ENCODE measurements around the gene KLHL7. TPM values are rescaled to one million over a fixed set of nuclear protein-coding genes. Genes with fewer than 3 reads are reported as not detected.

Gene KLHL7
- total RNA-seq, 2 experiments from 2014 or later, result 14.3 to 19.6 TPM

DNA sequence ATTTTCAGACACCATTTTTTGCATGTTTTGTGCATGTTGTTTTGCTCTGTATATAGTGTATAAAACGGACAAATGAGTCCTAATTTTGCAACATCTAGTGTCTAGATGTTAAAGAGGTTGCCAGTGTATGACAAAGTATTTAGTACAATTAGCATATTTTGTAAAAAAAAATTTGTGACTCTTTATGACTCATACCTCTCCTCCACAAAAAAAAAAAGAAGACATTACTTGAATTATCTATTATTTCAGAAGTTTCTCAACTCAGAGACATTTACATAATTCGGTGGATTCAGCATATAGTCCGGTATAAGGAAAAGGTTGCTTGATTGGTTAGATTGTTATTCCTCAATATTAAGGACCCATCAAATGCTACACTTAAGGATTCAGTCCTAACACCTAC, 102.3 kb downstream of the KLHL7 start:
- Histone ChIP-seq H3K36me3 (ENCODE audit: insufficient read depth, low read length) (no peaks in the 10 kb centered on the region), H3K27ac (ENCODE audit: low read depth in 1 of 2, low read length in 2 of 2) (no peak overlapping the region), H3K4me3 (ENCODE audit: low read length) (no peak overlapping the region), H3K27me3 (ENCODE audit: control insufficient read depth in 1 of 2, insufficient read depth in 2 of 2, low read length in 2 of 2) (peaks cover 0 to 6% of the 10 kb centered on the region in 2 experiments), H3K9me3 (ENCODE audit: control insufficient read depth in 1 of 2, insufficient read depth in 1 of 2, low read length in 2 of 2) (peaks cover 0 to 8% of the 10 kb centered on the region in 2 experiments), H3K4me1 (ENCODE audit: insufficient read depth, low read length) (no peaks in the 10 kb centered on the region)
- no peaks in the 10 kb centered on the region for H3K9me3 Mint-ChIP-seq
- H3K36me3 Mint-ChIP-seq (ENCODE audit: low read depth), result peaks cover 15% of the 10 kb centered on the region
- TF ChIP-seq, protein P1, sequence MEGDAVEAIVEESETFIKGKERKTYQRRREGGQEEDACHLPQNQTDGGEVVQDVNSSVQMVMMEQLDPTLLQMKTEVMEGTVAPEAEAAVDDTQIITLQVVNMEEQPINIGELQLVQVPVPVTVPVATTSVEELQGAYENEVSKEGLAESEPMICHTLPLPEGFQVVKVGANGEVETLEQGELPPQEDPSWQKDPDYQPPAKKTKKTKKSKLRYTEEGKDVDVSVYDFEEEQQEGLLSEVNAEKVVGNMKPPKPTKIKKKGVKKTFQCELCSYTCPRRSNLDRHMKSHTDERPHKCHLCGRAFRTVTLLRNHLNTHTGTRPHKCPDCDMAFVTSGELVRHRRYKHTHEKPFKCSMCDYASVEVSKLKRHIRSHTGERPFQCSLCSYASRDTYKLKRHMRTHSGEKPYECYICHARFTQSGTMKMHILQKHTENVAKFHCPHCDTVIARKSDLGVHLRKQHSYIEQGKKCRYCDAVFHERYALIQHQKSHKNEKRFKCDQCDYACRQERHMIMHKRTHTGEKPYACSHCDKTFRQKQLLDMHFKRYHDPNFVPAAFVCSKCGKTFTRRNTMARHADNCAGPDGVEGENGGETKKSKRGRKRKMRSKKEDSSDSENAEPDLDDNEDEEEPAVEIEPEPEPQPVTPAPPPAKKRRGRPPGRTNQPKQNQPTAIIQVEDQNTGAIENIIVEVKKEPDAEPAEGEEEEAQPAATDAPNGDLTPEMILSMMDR (IDR thresholded peaks at IDR 0.05), result no peak
- DNase-seq, result no peak
- intact Hi-C loops (cut with DNase I, micrococcal nuclease), result no loop called here
- no peak for ATAC-seq (ENCODE audit: poor library complexity)
- ChIA-PET POLR2A (no interaction called here), CTCF (no interaction called here)
- H3K4me3 Mint-ChIP-seq, result no peak overlapping the region
- peaks cover 6% of the 10 kb centered on the region for H3K4me1 Mint-ChIP-seq (ENCODE audit: low read depth)
- H3K27ac Mint-ChIP-seq, result no peak overlapping the region
- H3K27me3 Mint-ChIP-seq, result peaks cover 47% of the 10 kb centered on the region

DNA sequence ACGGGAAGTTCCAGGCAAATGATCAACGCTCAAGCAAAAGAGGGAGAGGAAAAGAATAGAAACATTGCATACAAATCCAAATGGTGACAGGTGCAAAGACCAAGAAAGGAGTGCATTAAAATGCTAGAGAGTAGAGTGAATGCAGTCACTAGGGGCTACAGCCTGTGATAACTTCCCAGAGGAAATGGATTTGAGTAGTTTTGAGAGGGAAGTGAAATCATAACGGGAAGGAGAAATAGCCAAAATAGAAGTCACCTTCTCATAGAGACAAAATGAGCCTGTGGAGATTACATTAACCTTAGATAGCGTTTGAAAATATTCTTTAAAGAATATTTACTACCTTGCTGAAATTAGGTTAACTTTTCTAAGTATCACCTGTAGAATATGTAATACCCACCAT, 102.7 kb downstream of the KLHL7 start:
- TF ChIP-seq, protein P1 (IDR thresholded peaks at IDR 0.05), result no peak
- ATAC-seq (ENCODE audit: poor library complexity) (no peak), DNase-seq (no peak)
- peaks cover 0 to 6% of the 10 kb centered on the region in 2 experiments for H3K27me3 ChIP-seq (ENCODE audit: control insufficient read depth in 1 of 2, insufficient read depth in 2 of 2, low read length in 2 of 2)
- H3K27ac ChIP-seq (ENCODE audit: low read depth in 1 of 2, low read length in 2 of 2), result no peak overlapping the region
- H3K4me1 ChIP-seq (ENCODE audit: insufficient read depth, low read length), result no peaks in the 10 kb centered on the region
- H3K4me3 ChIP-seq (ENCODE audit: low read length), result no peak overlapping the region
- peaks cover 15% of the 10 kb centered on the region for H3K36me3 Mint-ChIP-seq (ENCODE audit: low read depth)
- H3K4me1 Mint-ChIP-seq (ENCODE audit: low read depth), result peaks cover 6% of the 10 kb centered on the region
- POLR2A ChIA-PET, result no interaction called here
- intact Hi-C loops (cut with DNase I, micrococcal nuclease), result no loop called here
- no peaks in the 10 kb centered on the region for H3K9me3 Mint-ChIP-seq
- H3K27ac Mint-ChIP-seq, result no peak overlapping the region
- no peaks in the 10 kb centered on the region for H3K36me3 ChIP-seq (ENCODE audit: insufficient read depth, low read length)
- H3K4me3 Mint-ChIP-seq, result no peak overlapping the region
- peaks cover 0 to 8% of the 10 kb centered on the region in 2 experiments for H3K9me3 ChIP-seq (ENCODE audit: control insufficient read depth in 1 of 2, insufficient read depth in 1 of 2, low read length in 2 of 2)
- H3K27me3 Mint-ChIP-seq, result peaks cover 45% of the 10 kb centered on the region
- CTCF ChIA-PET, result no interaction called here

- peaks cover 3% of the 10 kb centered on the region for H3K4me1 Mint-ChIP-seq (ENCODE audit: low read depth)
- H3K27ac Mint-ChIP-seq, result no peak overlapping the region
- no peaks in the 10 kb centered on the region for H3K36me3 ChIP-seq (ENCODE audit: insufficient read depth, low read length)
- peaks cover 28% of the 10 kb centered on the region for H3K27me3 Mint-ChIP-seq
- H3K4me3 ChIP-seq (ENCODE audit: low read length), result no peak overlapping the region
- TF ChIP-seq, protein P1 (IDR thresholded peaks at IDR 0.05), result no peak
- CTCF ChIA-PET, result no interaction called here
- H3K4me1 ChIP-seq (ENCODE audit: insufficient read depth, low read length), result no peaks in the 10 kb centered on the region
- peaks cover 4 to 6% of the 10 kb centered on the region in 2 experiments for H3K27me3 ChIP-seq (ENCODE audit: control insufficient read depth in 1 of 2, insufficient read depth in 2 of 2, low read length in 2 of 2)
- peaks cover 0 to 8% of the 10 kb centered on the region in 2 experiments for H3K9me3 ChIP-seq (ENCODE audit: control insufficient read depth in 1 of 2, insufficient read depth in 1 of 2, low read length in 2 of 2)
- no peak overlapping the region for H3K27ac ChIP-seq (ENCODE audit: low read depth in 1 of 2, low read length in 2 of 2)
- H3K4me3 Mint-ChIP-seq, result no peak overlapping the region
- DNase-seq, result no peak
- intact Hi-C loops (cut with DNase I, micrococcal nuclease), result no loop called here
- H3K9me3 Mint-ChIP-seq, result no peaks in the 10 kb centered on the region
- no peaks in the 10 kb centered on the region for H3K36me3 Mint-ChIP-seq (ENCODE audit: low read depth)
- POLR2A ChIA-PET, result no interaction called here
- ATAC-seq (ENCODE audit: poor library complexity), result no peak
Measured at GRCh38 chr7:23210506-23210905, 104.9 kb downstream of the KLHL7 start.

Measured in CD4-positive, alpha-beta T cell (primary cell).